ENCODE results near the gene PLA2G10.
"Not testable (repeated sequence)": the region's sequence is repeated elsewhere in the genome, so short reads cannot be mapped to it uniquely, and the experiment has no call there.

Gene PLA2G10

GRCh38 chr16:14694129-14694528 is at the start of gene PLA2G10:
PLA2G10 (minus strand) TSS chr16:14694308; CDS start chr16:14694229, 79 bp downstream.
- FAIRE-seq, result not testable (repeated sequence)

- not testable (repeated sequence) for FAIRE-seq
Measured at GRCh38 chr16:14742273-14743128, 48.4 kb upstream of the PLA2G10 start, which contains the start of gene NPIPA2. NPIPA2 (plus strand) TSS chr16:14742533; CDS start chr16:14748066, 5,533 bp downstream.

GRCh38 chr16:14741794-14742193 is 47.7 kb upstream of the PLA2G10 start:
- not testable (repeated sequence) for FAIRE-seq

GRCh38 chr16:14740832-14741385 is 46.8 kb upstream of the PLA2G10 start:
- peak; percentile 80 for FAIRE-seq

GRCh38 chr16:14733233-14733632 is 39.1 kb upstream of the PLA2G10 start:
- FAIRE-seq, result not testable (repeated sequence)

GRCh38 chr16:14703156-14704011 is 9.3 kb upstream of the PLA2G10 start, which contains the start of gene NPIPA3:
NPIPA3 (plus strand) TSS chr16:14703411; CDS start chr16:14708944, 5,533 bp downstream.
- not testable (repeated sequence) for FAIRE-seq

- FAIRE-seq, result not testable (repeated sequence)
Measured at GRCh38 chr16:14702672-14703071, 8.6 kb upstream of the PLA2G10 start.

GRCh38 chr16:14701859-14702258 is 7.8 kb upstream of the PLA2G10 start:
- FAIRE-seq, result peak; percentile 89

GRCh38 chr16:14685870-14686793 is 8.0 kb downstream of the PLA2G10 start:
- FAIRE-seq, result not testable (repeated sequence)

GRCh38 chr16:14682121-14682520 is 12.0 kb downstream of the PLA2G10 start:
- FAIRE-seq, result no peak

- FAIRE-seq, result no peak
Measured at GRCh38 chr16:14681115-14681514, 13.0 kb downstream of the PLA2G10 start.

- not testable (repeated sequence) for FAIRE-seq
Measured at GRCh38 chr16:14680396-14680795, 13.7 kb downstream of the PLA2G10 start.

- FAIRE-seq, result no peak
Measured at GRCh38 chr16:14678748-14679497, 15.2 kb downstream of the PLA2G10 start.

GRCh38 chr16:14677627-14678026 is 16.5 kb downstream of the PLA2G10 start:
- no peak for FAIRE-seq

- FAIRE-seq, result no peak
Measured at GRCh38 chr16:14676633-14677032, 17.5 kb downstream of the PLA2G10 start.

- FAIRE-seq, result no peak
Measured at GRCh38 chr16:14672403-14672971, 21.6 kb downstream of the PLA2G10 start.

GRCh38 chr16:14669776-14670175 is 24.3 kb downstream of the PLA2G10 start:
- no peak for FAIRE-seq

GRCh38 chr16:14668556-14669223 is 25.4 kb downstream of the PLA2G10 start:
- FAIRE-seq, result no peak

- FAIRE-seq, result no peak
Measured at GRCh38 chr16:14667347-14668266, 26.5 kb downstream of the PLA2G10 start.
